ENCODE measurements around the gene LRRC58.

LRRC58 gene

DNA sequence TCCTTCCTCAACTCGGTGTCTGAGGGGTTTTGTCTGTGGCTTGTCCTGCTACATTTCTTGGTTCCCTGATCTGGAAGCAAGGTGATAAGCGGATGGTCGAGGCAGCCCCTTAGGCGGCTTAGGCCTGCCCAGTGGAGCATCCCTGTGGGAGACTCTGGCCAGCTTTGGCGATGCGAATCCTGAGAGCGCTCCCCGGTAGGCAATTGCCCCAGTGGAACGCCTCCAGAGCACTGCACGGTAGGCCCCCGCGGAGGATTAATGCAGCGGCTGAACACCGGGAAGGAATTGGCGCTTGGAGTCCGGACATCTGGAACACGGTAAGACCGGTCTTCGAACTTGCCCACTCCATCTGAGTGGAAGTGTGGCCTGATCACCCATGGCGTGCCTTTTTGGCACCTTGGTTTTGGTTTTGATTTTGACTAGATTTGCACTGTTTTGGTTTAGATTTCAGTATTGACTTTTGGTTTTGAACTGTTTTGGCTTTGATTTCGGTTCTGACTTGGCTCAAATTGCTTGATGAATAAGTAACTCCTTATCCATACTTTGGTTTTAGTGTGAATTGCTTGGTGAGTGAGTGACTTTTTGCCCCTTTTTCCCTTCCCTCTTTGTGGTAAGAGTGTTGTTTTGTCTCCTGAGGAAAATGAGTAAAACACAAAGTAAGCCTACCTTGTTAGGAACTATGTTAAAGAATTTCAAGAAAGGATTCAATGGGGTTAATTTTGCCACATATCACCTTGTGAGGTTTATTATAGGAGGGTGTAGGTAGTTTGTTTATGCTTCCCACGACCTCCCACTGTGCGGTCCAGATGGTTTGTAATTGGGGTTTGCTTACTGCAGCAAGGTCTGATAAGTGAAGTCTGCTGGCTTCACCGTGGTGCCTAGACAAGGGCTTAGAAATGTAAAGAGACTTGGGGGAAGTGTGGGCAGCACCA is 37.0 kb downstream of the LRRC58 start:
- TF ChIP-seq, protein P1, sequence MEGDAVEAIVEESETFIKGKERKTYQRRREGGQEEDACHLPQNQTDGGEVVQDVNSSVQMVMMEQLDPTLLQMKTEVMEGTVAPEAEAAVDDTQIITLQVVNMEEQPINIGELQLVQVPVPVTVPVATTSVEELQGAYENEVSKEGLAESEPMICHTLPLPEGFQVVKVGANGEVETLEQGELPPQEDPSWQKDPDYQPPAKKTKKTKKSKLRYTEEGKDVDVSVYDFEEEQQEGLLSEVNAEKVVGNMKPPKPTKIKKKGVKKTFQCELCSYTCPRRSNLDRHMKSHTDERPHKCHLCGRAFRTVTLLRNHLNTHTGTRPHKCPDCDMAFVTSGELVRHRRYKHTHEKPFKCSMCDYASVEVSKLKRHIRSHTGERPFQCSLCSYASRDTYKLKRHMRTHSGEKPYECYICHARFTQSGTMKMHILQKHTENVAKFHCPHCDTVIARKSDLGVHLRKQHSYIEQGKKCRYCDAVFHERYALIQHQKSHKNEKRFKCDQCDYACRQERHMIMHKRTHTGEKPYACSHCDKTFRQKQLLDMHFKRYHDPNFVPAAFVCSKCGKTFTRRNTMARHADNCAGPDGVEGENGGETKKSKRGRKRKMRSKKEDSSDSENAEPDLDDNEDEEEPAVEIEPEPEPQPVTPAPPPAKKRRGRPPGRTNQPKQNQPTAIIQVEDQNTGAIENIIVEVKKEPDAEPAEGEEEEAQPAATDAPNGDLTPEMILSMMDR (conservative IDR thresholded peaks at IDR 0.05; ENCODE audit: low read length): no peak
- DNase-seq (ENCODE audit: low read depth): no peak
- H3K4me3 ChIP-seq (ENCODE audit: low read length): no peak overlapping the region

DNA sequence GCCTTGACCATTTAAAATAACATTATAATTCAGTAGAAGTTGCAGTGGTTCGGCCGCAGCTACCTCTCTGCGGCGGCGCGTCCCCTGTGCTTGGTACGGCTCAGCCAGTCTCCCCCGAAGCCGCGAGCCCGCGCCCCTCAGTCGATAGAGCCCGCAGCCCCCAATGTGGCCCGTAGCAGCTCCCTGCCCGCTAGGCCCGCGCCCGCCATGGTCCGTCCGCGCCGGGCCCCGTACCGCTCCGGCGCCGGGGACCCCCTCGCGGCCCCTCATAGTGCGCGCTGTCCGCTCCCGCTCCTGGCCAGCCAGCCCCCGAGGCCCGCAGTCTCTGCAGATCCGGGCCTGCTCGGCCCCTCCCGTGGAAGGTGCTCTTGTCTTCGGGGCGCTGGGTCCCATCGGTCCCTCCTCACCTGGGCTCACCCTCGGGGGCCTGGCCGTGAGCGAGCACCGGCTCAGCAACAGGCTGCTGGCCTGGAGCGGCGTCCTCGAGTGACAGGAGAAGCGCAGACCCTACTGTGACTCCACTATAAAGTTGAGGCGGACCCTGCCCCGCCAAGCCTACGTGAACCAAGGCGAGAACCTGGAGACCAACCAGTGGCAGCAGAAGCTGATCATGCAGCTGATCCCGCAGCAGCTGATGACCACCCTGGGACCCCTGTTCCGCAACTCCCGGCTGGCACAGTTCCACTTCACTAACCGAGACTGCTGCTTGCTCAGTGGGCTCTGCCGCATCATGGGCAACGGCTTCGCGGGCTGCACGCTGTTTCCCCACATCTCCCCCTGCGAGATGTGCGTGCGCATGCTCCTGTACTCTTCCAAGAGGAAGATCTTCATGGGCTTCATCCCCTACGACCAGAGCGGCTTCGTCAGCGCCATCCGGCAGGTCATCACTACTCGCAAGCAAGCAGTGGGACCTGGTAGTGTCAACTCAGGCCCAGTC is 42.4 kb downstream of the LRRC58 start:
- TF ChIP-seq, protein P1 (conservative IDR thresholded peaks at IDR 0.05; ENCODE audit: low read length): no peak
- no peak for DNase-seq (ENCODE audit: low read depth)
- no peak overlapping the region for H3K4me3 ChIP-seq (ENCODE audit: low read length)

DNA sequence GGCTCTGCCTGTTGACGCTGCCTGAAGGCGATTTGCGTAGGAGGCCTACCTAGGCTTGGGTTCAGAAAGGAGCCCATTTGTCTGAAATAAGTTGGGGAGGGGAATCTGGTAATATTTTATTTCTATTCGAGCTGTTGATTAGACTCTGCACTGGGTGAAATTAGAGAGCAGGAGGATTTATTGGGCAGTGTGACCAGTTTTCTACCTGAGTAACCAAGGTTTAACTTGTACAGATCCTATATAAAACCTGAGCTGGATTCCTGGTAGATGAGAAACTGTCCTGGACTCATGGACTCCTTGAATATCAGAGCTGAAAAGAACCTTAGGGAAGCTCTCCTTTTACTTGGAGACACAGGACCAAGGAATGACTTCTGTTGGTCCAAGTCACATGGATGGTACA is 44.5 kb downstream of the LRRC58 start:
- DNase-seq (ENCODE audit: low read depth): no peak
- TF ChIP-seq, protein P1 (conservative IDR thresholded peaks at IDR 0.05; ENCODE audit: low read length): no peak
- H3K4me3 ChIP-seq (ENCODE audit: low read length): no peak overlapping the region

DNA sequence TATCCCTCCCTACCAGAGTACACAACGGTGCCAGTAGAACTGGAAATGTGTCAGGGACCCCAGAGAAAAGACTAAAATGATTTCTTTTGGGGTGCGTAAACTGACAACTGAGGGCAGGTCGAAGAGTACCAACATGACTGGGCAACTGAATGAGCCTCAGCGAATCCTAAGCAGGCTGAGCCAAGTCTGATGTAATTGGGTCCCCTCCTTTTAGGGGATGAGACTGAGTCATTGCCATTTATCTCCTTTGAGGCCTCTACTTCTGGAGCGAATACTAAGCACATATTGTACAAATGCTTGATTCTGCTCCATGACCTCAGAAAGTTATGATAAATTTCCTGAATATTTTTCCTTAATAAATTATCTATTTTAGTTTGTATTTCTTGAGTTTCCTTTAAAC is 46.8 kb downstream of the LRRC58 start:
- no peak overlapping the region for H3K4me3 ChIP-seq (ENCODE audit: low read length)
- TF ChIP-seq, protein P1 (conservative IDR thresholded peaks at IDR 0.05; ENCODE audit: low read length): no peak
- DNase-seq (ENCODE audit: low read depth): peak; percentile 23

GRCh38 chr3:120300971-120301370 is 48.2 kb downstream of the LRRC58 start:
- no peak overlapping the region for H3K4me3 ChIP-seq (ENCODE audit: low read length)
- no peak for DNase-seq (ENCODE audit: low read depth)
- TF ChIP-seq, protein P1 (conservative IDR thresholded peaks at IDR 0.05; ENCODE audit: low read length): no peak

- DNase-seq (ENCODE audit: low read depth): no peak
- TF ChIP-seq, protein P1 (conservative IDR thresholded peaks at IDR 0.05; ENCODE audit: low read length): no peak
Measured at GRCh38 chr3:120299403-120299802, 49.8 kb downstream of the LRRC58 start.

More at GRCh38 chr3:120299403-120299802, 49.8 kb downstream of the LRRC58 start:
- H3K4me3 ChIP-seq (ENCODE audit: low read length): no peak overlapping the region
